ENCODE data around the gene OSCP1. TPM values are rescaled to one million over a fixed set of nuclear protein-coding genes. Genes with fewer than 3 reads are reported as not detected.
A peak's percentile ranks its signal among the peaks of the same experiment; 100 is the strongest.

OSCP1 gene
- total and polyA plus RNA-seq, 2 experiments from 2014 or later = 2.2 to 2.6 TPM

GRCh38 chr1:36484099-36484498 is 33.8 kb upstream of the OSCP1 start:
- ATAC-seq (no peak), DNase-seq (ENCODE audit: low spot score) (no peak)
- Histone ChIP-seq H3K27me3 (ENCODE audit: insufficient read depth) (no peaks in the 10 kb centered on the region), H3K9me2 (ENCODE audit: insufficient read depth) (no peaks in the 10 kb centered on the region), H2AFZ (no peak overlapping the region), H3K4me3 (no peak overlapping the region), H3F3A (replicated peaks; ENCODE audit: low read depth) (no peaks in the 10 kb centered on the region), H3K27ac (ENCODE audit: low read depth) (no peak overlapping the region), H4K20me1 (replicated peaks; ENCODE audit: insufficient read depth) (no peaks in the 10 kb centered on the region), H3K4me1 (ENCODE audit: insufficient read depth) (no peaks in the 10 kb centered on the region), H3K4me2 (no peak overlapping the region), H3K36me3 (ENCODE audit: insufficient read depth) (no peaks in the 10 kb centered on the region), H3K79me2 (replicated peaks; ENCODE audit: insufficient read depth) (no peaks in the 10 kb centered on the region)
- H3K4me1 Mint-ChIP-seq = peaks cover 10% of the 10 kb centered on the region
- no peak for TF ChIP-seq EZH2phosphoT487 (IDR thresholded peaks at IDR 0.05; ENCODE audit: unreplicated experiment)
- peaks cover 3% of the 10 kb centered on the region; the same call in 1 of the 3 replicates for H3K9me3 Mint-ChIP-seq
- H3K27ac Mint-ChIP-seq = no peak overlapping the region
- H3K4me3 Mint-ChIP-seq = no peak overlapping the region
- peaks cover 6% of the 10 kb centered on the region for H3K27me3 Mint-ChIP-seq (ENCODE audit: insufficient read depth, low read depth, poor library complexity)
- H3K36me3 Mint-ChIP-seq (ENCODE audit: low read depth) = no peaks in the 10 kb centered on the region

DNA sequence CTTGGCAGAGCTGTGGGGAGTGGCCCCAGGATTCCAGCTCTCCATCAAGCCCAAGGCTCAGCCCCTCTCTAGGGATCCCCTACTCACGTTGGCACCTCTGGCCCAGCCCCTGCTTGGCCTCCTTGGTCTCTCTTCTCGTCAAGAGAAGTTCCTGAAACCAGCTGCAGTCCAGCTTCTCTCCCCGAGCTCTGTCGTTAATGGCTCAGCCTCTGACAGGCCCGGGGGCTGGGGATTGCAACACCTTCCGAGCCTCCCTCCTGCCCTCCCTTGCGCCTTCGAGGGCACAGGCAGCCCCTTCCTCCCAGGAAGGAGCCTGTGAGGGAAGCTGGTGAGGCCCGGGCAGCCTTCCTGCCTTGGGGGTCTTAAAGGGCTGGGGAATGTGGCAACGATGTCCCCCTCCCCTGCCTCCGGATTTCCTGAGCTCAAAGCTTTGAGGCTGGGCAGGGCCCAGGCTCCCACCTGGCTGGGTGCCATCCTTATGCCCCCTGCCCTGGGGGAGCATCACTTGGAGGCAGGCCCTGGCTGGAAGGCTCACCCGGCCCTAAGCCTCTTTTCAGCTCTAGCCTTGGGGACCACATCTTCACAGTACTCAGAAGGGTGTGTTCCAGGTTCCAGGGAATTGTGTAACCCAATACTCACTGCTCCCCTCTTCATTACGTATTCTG is 32.6 kb upstream of the OSCP1 start, which contains the start of gene CSF3R:
TSS of gene CSF3R (minus strand) at position 190 of the 665 bp plus-strand sequence. CDS start 3,417 bp downstream, outside the sequence.
- Mint-ChIP-seq H3K4me1 (peaks cover 8% of the 10 kb centered on the region), H3K36me3 (ENCODE audit: low read depth) (no peaks in the 10 kb centered on the region), H3K4me3 (no peak within 1 kb of the TSS), H3K9me3 (peaks cover 3% of the 10 kb centered on the region; the same call in 1 of the 3 replicates), H3K27me3 (ENCODE audit: insufficient read depth, low read depth, poor library complexity) (peaks cover 2% of the 10 kb centered on the region), H3K27ac (no peak within 1 kb of the TSS)
- Histone ChIP-seq H3K27ac (ENCODE audit: low read depth) (no peak within 1 kb of the TSS), H3K36me3 (ENCODE audit: insufficient read depth) (no peaks in the 10 kb centered on the region), H3K27me3 (ENCODE audit: insufficient read depth) (no peaks in the 10 kb centered on the region), H3F3A (replicated peaks; ENCODE audit: low read depth) (no peaks in the 10 kb centered on the region), H3K4me1 (ENCODE audit: insufficient read depth) (no peaks in the 10 kb centered on the region), H3K4me2 (no peak within 1 kb of the TSS), H4K20me1 (replicated peaks; ENCODE audit: insufficient read depth) (no peaks in the 10 kb centered on the region), H3K79me2 (replicated peaks; ENCODE audit: insufficient read depth) (no peaks in the 10 kb centered on the region), H2AFZ (peak within 1 kb of the TSS; percentile 76; the same call in 1 of the 2 replicates), H3K9me2 (ENCODE audit: insufficient read depth) (no peaks in the 10 kb centered on the region), H3K4me3 (no peak within 1 kb of the TSS)
- DNase-seq (ENCODE audit: low spot score) (no peak), ATAC-seq (0 out of 3 replicates have a peak, but pooled peaks have one; percentile 14)
- TF ChIP-seq, protein P1, sequence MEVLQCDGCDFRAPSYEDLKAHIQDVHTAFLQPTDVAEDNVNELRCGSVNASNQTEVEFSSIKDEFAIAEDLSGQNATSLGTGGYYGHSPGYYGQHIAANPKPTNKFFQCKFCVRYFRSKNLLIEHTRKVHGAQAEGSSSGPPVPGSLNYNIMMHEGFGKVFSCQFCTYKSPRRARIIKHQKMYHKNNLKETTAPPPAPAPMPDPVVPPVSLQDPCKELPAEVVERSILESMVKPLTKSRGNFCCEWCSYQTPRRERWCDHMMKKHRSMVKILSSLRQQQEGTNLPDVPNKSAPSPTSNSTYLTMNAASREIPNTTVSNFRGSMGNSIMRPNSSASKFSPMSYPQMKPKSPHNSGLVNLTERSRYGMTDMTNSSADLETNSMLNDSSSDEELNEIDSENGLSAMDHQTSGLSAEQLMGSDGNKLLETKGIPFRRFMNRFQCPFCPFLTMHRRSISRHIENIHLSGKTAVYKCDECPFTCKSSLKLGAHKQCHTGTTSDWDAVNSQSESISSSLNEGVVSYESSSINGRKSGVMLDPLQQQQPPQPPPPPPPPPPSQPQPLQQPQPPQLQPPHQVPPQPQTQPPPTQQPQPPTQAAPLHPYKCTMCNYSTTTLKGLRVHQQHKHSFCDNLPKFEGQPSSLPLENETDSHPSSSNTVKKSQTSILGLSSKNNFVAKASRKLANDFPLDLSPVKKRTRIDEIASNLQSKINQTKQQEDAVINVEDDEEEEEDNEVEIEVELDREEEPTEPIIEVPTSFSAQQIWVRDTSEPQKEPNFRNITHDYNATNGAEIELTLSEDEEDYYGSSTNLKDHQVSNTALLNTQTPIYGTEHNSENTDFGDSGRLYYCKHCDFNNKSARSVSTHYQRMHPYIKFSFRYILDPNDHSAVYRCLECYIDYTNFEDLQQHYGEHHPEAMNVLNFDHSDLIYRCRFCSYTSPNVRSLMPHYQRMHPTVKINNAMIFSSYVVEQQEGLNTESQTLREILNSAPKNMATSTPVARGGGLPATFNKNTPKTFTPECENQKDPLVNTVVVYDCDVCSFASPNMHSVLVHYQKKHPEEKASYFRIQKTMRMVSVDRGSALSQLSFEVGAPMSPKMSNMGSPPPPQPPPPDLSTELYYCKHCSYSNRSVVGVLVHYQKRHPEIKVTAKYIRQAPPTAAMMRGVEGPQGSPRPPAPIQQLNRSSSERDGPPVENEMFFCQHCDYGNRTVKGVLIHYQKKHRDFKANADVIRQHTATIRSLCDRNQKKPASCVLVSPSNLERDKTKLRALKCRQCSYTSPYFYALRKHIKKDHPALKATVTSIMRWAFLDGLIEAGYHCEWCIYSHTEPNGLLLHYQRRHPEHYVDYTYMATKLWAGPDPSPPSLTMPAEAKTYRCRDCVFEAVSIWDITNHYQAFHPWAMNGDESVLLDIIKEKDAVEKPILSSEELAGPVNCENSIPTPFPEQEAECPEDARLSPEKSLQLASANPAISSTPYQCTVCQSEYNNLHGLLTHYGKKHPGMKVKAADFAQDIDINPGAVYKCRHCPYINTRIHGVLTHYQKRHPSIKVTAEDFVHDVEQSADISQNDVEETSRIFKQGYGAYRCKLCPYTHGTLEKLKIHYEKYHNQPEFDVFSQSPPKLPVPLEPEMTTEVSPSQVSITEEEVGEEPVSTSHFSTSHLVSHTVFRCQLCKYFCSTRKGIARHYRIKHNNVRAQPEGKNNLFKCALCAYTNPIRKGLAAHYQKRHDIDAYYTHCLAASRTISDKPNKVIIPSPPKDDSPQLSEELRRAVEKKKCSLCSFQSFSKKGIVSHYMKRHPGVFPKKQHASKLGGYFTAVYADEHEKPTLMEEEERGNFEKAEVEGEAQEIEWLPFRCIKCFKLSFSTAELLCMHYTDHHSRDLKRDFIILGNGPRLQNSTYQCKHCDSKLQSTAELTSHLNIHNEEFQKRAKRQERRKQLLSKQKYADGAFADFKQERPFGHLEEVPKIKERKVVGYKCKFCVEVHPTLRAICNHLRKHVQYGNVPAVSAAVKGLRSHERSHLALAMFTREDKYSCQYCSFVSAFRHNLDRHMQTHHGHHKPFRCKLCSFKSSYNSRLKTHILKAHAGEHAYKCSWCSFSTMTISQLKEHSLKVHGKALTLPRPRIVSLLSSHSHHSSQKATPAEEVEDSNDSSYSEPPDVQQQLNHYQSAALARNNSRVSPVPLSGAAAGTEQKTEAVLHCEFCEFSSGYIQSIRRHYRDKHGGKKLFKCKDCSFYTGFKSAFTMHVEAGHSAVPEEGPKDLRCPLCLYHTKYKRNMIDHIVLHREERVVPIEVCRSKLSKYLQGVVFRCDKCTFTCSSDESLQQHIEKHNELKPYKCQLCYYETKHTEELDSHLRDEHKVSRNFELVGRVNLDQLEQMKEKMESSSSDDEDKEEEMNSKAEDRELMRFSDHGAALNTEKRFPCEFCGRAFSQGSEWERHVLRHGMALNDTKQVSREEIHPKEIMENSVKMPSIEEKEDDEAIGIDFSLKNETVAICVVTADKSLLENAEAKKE (CRISPR knock-in tag; IDR thresholded peaks at IDR 0.05) = no peak
- TF ChIP-seq CREB1 (CRISPR knock-in tag; IDR thresholded peaks at IDR 0.05; ENCODE audit: low read depth) (no peak), JUNB (IDR thresholded peaks at IDR 0.05; ENCODE audit: unreplicated experiment) (no peak), STAT1 (IDR thresholded peaks at IDR 0.05; ENCODE audit: unreplicated experiment) (no peak), EZH2phosphoT487 (IDR thresholded peaks at IDR 0.05; ENCODE audit: unreplicated experiment) (no peak), ZNF331 (CRISPR knock-in tag; IDR thresholded peaks at IDR 0.05; ENCODE audit: low read depth) (no peak), NANOG (IDR thresholded peaks at IDR 0.05; ENCODE audit: borderline replicate concordance) (no peak), ZNF114 (CRISPR knock-in tag; IDR thresholded peaks at IDR 0.05) (no peak)
- TF ChIP-seq, protein P2, sequence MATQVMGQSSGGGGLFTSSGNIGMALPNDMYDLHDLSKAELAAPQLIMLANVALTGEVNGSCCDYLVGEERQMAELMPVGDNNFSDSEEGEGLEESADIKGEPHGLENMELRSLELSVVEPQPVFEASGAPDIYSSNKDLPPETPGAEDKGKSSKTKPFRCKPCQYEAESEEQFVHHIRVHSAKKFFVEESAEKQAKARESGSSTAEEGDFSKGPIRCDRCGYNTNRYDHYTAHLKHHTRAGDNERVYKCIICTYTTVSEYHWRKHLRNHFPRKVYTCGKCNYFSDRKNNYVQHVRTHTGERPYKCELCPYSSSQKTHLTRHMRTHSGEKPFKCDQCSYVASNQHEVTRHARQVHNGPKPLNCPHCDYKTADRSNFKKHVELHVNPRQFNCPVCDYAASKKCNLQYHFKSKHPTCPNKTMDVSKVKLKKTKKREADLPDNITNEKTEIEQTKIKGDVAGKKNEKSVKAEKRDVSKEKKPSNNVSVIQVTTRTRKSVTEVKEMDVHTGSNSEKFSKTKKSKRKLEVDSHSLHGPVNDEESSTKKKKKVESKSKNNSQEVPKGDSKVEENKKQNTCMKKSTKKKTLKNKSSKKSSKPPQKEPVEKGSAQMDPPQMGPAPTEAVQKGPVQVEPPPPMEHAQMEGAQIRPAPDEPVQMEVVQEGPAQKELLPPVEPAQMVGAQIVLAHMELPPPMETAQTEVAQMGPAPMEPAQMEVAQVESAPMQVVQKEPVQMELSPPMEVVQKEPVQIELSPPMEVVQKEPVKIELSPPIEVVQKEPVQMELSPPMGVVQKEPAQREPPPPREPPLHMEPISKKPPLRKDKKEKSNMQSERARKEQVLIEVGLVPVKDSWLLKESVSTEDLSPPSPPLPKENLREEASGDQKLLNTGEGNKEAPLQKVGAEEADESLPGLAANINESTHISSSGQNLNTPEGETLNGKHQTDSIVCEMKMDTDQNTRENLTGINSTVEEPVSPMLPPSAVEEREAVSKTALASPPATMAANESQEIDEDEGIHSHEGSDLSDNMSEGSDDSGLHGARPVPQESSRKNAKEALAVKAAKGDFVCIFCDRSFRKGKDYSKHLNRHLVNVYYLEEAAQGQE (IDR thresholded peaks at IDR 0.05; ENCODE audit: unreplicated experiment) = no peak
- TF ChIP-seq, protein P3, sequence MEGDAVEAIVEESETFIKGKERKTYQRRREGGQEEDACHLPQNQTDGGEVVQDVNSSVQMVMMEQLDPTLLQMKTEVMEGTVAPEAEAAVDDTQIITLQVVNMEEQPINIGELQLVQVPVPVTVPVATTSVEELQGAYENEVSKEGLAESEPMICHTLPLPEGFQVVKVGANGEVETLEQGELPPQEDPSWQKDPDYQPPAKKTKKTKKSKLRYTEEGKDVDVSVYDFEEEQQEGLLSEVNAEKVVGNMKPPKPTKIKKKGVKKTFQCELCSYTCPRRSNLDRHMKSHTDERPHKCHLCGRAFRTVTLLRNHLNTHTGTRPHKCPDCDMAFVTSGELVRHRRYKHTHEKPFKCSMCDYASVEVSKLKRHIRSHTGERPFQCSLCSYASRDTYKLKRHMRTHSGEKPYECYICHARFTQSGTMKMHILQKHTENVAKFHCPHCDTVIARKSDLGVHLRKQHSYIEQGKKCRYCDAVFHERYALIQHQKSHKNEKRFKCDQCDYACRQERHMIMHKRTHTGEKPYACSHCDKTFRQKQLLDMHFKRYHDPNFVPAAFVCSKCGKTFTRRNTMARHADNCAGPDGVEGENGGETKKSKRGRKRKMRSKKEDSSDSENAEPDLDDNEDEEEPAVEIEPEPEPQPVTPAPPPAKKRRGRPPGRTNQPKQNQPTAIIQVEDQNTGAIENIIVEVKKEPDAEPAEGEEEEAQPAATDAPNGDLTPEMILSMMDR (conservative IDR thresholded peaks at IDR 0.05; ENCODE audit: low read depth in 2 of 2) = no peak
